ENCODE results near the gene FBXL20.

The FBXL20 gene

DNA sequence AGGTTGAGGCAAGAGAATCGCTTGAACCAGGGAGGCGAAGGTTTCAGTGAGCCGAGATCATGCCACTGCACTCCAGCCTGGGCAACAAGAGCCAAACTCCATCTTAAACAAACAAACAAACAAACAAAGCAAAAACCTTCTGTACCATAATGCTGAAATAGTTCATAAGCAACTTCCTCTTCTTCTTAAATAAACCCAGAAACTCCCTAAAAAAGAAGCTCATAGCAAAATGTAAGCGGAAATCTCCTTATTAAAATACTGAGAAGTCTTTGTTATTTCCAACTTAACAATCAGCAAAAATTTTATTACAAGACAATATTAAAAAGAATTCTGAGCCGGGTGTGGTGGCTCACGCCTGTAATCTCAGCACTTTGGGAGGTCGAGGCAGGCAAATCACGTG, 82.8 kb downstream of the FBXL20 start:
- Histone ChIP-seq H3K4me3 (ENCODE audit: low read depth, low read length) (no peak overlapping the region), H3K9me3 (ENCODE audit: control insufficient read depth, insufficient read depth, low read depth, low read length) (no peaks in the 10 kb centered on the region), H3K27ac (ENCODE audit: extremely low read depth, low read depth, low read length) (no peak overlapping the region), H3K36me3 (ENCODE audit: control insufficient read depth in 2 of 2, insufficient read depth in 1 of 2, low read length in 2 of 2) (peaks cover 0 to 3% of the 10 kb centered on the region in 2 experiments; a peak in 1 of 3 replicates), H3K4me1 (ENCODE audit: control insufficient read depth, insufficient read depth, low read length) (no peaks in the 10 kb centered on the region)
- POLR2A ChIA-PET: no interaction called here
- TF ChIP-seq ZNF777 (tag by site-specific recombination; IDR thresholded peaks at IDR 0.05; ENCODE audit: borderline replicate concordance): no peak
- no peak for TF ChIP-seq TRIM28 (IDR thresholded peaks at IDR 0.05; ENCODE audit: borderline replicate concordance, low read length)
- no peak for TF ChIP-seq EGR2 (tag by site-specific recombination; IDR thresholded peaks at IDR 0.05; ENCODE audit: low read depth)
- TF ChIP-seq OVOL3 (tag by site-specific recombination; IDR thresholded peaks at IDR 0.05): no peak
- TF ChIP-seq, protein P1, sequence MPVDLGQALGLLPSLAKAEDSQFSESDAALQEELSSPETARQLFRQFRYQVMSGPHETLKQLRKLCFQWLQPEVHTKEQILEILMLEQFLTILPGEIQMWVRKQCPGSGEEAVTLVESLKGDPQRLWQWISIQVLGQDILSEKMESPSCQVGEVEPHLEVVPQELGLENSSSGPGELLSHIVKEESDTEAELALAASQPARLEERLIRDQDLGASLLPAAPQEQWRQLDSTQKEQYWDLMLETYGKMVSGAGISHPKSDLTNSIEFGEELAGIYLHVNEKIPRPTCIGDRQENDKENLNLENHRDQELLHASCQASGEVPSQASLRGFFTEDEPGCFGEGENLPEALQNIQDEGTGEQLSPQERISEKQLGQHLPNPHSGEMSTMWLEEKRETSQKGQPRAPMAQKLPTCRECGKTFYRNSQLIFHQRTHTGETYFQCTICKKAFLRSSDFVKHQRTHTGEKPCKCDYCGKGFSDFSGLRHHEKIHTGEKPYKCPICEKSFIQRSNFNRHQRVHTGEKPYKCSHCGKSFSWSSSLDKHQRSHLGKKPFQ (tag by site-specific recombination; IDR thresholded peaks at IDR 0.05): no peak
- no peak for TF ChIP-seq ZSCAN30 (tag by site-specific recombination; IDR thresholded peaks at IDR 0.05)
- TF ChIP-seq ZNF785 (tag by site-specific recombination; IDR thresholded peaks at IDR 0.05): no peak
- no peak for TF ChIP-seq ZNF266 (tag by site-specific recombination; IDR thresholded peaks at IDR 0.05; ENCODE audit: low read depth)
- no peak for TF ChIP-seq ZNF311 (tag by site-specific recombination; IDR thresholded peaks at IDR 0.05; ENCODE audit: borderline replicate concordance)
- no peak for TF ChIP-seq ZNF155 (tag by site-specific recombination; IDR thresholded peaks at IDR 0.05)
- CTCF ChIA-PET: interaction anchor here (1.1 kb wide), 2 partner anchors 12 to 82 kb away, joined by 4 to 5 read pairs; no protein-coding TSS in a partner anchor

DNA sequence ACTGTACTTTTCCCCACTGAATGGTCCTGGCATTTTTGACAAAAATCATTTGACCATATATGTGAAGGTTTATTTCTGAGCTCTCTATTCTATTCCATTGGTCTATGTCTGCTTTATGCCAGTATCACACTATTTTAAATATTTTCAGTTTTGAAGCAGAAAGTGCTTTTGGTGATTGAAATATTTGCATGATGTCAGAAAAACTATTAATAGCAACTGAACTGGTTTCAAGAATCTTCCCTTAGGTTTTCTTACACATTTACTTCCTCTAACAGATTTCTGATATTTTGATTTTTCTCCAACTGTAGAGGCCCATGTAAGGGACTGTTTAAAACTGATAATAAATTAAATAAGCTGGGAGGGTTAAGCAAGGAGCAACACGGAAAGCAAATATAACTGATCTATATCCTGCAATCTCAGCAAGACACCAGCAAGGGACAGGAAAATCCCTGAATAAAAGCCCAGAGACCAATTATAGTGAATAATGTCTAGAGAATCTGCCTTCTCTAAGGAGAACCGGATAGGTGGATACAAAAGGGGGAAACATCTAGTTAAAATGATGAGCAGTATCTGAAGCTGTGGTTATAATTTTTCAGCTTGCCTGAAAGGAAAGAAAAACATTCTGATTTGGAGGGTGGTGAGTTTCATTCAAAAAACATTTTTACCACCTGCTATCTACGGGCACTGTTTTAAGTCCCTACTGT, 94.8 kb downstream of the FBXL20 start:
- no peak overlapping the region for H3K27ac ChIP-seq (ENCODE audit: extremely low read depth, low read depth, low read length)
- H3K36me3 ChIP-seq (ENCODE audit: control insufficient read depth in 2 of 2, insufficient read depth in 1 of 2, low read length in 2 of 2): peaks cover 0 to 9% of the 10 kb centered on the region in 2 experiments; a peak in 2 of 3 replicates
- no peak overlapping the region for H3K4me3 ChIP-seq (ENCODE audit: low read depth, low read length)
- ChIA-PET POLR2A (no interaction called here), CTCF (interaction anchor here (0.6 to 0.8 kb wide), 4 partner anchors 9 to 400 kb away, joined by 3 to 5 read pairs (median 4); no protein-coding TSS in a partner anchor)
- H3K4me1 ChIP-seq (ENCODE audit: control insufficient read depth, insufficient read depth, low read length): no peaks in the 10 kb centered on the region
- no peaks in the 10 kb centered on the region for H3K9me3 ChIP-seq (ENCODE audit: control insufficient read depth, insufficient read depth, low read depth, low read length)
- TF ChIP-seq BCL11A (tag by site-specific recombination; IDR thresholded peaks at IDR 0.05; ENCODE audit: low read depth): no peak
- no peak for TF ChIP-seq ZNF16 (tag by site-specific recombination; IDR thresholded peaks at IDR 0.05; ENCODE audit: low read depth)
- TF ChIP-seq ZNF214 (tag by site-specific recombination; IDR thresholded peaks at IDR 0.05; ENCODE audit: borderline replicate concordance): no peak

- no peak overlapping the region for H3K27ac ChIP-seq (ENCODE audit: extremely low read depth, low read depth, low read length)
- H3K36me3 ChIP-seq (ENCODE audit: control insufficient read depth in 2 of 2, insufficient read depth in 1 of 2, low read length in 2 of 2): peaks cover 0 to 11% of the 10 kb centered on the region in 2 experiments; a peak in 2 of 3 replicates
- no peaks in the 10 kb centered on the region for H3K9me3 ChIP-seq (ENCODE audit: control insufficient read depth, insufficient read depth, low read depth, low read length)
- H3K4me1 ChIP-seq (ENCODE audit: control insufficient read depth, insufficient read depth, low read length): no peaks in the 10 kb centered on the region
- CTCF ChIA-PET: interaction anchor here (0.7 to 0.8 kb wide), 2 partner anchors 10 to 51 kb away, joined by 5 read pairs; no protein-coding TSS in a partner anchor
- POLR2A ChIA-PET: no interaction called here
- no peak overlapping the region for H3K4me3 ChIP-seq (ENCODE audit: low read depth, low read length)
- TF ChIP-seq GLI2 (tag by site-specific recombination; IDR thresholded peaks at IDR 0.05; ENCODE audit: borderline replicate concordance, low read depth): no peak
- TF ChIP-seq ZBTB8A (tag by site-specific recombination; IDR thresholded peaks at IDR 0.05): no peak
- no peak for TF ChIP-seq ZBTB7A (tag by site-specific recombination; IDR thresholded peaks at IDR 0.05; ENCODE audit: low read depth)
- TF ChIP-seq, protein P1 (tag by site-specific recombination; IDR thresholded peaks at IDR 0.05): no peak
- no peak for TF ChIP-seq ZNF24 (tag by site-specific recombination; IDR thresholded peaks at IDR 0.05)
- no peak for TF ChIP-seq SP7 (tag by site-specific recombination; IDR thresholded peaks at IDR 0.05)
- no peak for TF ChIP-seq HOXC10 (CRISPR knock-in tag; IDR thresholded peaks at IDR 0.05)
- TF ChIP-seq KLF7 (tag by site-specific recombination; IDR thresholded peaks at IDR 0.05; ENCODE audit: borderline replicate concordance): no peak
- TF ChIP-seq OVOL3 (tag by site-specific recombination; IDR thresholded peaks at IDR 0.05): no peak
- TF ChIP-seq ZNF768 (tag by site-specific recombination; IDR thresholded peaks at IDR 0.05): no peak
- TF ChIP-seq, protein P2, sequence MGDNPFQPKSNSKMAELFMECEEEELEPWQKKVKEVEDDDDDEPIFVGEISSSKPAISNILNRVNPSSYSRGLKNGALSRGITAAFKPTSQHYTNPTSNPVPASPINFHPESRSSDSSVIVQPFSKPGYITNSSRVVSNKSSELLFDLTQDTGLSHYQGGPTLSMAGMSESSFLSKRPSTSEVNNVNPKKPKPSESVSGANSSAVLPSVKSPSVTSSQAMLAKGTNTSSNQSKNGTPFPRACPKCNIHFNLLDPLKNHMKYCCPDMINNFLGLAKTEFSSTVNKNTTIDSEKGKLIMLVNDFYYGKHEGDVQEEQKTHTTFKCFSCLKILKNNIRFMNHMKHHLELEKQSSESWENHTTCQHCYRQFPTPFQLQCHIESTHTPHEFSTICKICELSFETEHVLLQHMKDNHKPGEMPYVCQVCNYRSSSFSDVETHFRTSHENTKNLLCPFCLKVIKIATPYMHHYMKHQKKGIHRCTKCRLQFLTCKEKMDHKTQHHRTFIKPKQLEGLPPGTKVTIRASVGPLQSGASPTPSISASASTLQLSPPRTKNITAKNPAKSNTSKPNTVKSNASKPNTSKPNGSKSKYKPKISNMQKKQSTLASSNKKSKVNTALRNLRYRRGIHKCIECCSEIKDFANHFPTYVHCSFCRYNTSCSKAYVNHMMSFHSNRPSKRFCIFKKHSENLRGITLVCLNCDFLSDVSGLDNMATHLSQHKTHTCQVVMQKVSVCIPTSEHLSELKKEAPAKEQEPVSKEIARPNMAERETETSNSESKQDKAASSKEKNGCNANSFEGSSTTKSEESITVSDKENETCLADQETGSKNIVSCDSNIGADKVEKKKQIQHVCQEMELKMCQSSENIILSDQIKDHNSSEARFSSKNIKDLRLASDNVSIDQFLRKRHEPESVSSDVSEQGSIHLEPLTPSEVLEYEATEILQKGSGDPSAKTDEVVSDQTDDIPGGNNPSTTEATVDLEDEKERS (tag by site-specific recombination; IDR thresholded peaks at IDR 0.05): no peak
- no peak for TF ChIP-seq ZNF48 (tag by site-specific recombination; IDR thresholded peaks at IDR 0.05)
- TF ChIP-seq SETDB1 (IDR thresholded peaks at IDR 0.05; ENCODE audit: insufficient read length, low read length): no peak
- TF ChIP-seq ZNF202 (tag by site-specific recombination; IDR thresholded peaks at IDR 0.05; ENCODE audit: borderline replicate concordance): no peak
Measured at GRCh38 chr17:39305978-39306377, 95.4 kb downstream of the FBXL20 start.

Measured in HEK293 (cell line).